GM19452 (cell line): ENCODE measurements around the gene ZBTB7C.
"Not testable (repeated sequence)": the region's sequence is repeated elsewhere in the genome, so short reads cannot be mapped to it uniquely, and the experiment has no call there.

ENCODE experiments used
- ATAC-seq: cut with Tn5 transposase; IDR thresholded peaks from one replicate; pipeline ENCODE4 v1.9.1; 2021; ENCODE audit not compliant: unreplicated experiment

The ZBTB7C gene

DNA sequence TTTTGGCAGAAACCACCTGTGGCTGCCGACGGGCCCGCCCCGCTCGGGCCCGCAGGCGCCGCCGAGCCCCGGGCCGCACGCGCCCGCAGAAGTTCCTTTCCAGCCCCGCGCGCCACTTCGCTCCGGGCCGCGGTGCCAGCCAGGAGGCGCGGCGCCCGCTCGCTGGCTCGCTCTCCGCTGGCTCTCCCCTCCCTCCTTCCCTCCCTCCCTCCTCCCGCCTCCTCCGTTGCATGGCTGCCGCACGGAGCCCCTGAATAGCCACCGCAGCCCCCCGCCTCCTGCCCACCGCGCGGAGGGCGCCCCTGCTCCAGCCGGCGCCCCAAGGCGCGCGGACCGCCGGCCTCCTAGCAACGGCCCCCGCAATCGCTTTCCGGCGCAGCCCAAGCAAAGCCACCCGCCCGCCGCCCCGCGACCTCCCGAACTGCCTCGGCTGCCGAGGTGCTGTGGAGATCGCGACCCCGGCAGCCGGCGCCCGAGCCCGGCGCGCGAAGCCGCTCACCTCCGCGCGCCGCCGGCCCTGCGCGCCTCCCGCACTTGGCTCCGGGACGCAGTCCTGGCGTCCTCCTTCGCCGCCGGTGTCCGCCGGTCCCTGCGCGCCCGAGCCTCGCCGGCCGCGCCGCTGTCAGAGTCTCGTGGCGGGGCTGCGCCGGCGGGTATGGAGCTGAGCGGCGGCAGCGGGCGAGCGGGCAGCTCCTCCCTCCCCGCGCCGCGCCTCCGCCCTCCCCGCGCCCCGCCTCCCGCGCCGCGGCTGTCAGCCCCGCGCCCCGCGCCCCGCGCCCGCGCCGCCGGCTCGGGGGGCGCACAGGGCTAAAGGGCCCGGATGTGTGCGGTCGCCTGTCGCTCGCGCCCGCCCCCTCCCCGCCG is at the start of gene ZBTB7C:
Gene ZBTB7C, minus strand, starts transcription at position 657 of the 864 bp plus-strand sequence.
- no peak for ATAC-seq

DNA sequence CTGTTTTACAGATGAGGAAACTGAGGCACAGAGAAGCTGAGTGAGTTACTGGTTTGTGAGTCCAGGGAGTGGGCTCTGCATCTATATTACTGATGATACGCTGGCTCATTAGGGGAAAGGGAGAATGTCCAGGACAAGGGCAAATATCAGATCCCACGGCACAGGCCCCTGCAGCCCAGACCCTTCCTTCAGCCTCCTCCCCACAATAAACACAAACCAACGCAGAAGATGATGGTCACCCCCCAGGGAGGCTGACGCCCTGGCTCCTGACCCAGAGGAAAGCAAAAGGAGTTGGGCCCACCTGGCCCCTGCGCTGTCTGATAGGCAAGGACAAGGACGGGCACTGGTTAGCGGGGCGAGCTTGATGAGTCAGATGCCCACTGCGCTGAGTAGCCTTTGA is 47.7 kb upstream of the ZBTB7C start:
- no peak for ATAC-seq

DNA sequence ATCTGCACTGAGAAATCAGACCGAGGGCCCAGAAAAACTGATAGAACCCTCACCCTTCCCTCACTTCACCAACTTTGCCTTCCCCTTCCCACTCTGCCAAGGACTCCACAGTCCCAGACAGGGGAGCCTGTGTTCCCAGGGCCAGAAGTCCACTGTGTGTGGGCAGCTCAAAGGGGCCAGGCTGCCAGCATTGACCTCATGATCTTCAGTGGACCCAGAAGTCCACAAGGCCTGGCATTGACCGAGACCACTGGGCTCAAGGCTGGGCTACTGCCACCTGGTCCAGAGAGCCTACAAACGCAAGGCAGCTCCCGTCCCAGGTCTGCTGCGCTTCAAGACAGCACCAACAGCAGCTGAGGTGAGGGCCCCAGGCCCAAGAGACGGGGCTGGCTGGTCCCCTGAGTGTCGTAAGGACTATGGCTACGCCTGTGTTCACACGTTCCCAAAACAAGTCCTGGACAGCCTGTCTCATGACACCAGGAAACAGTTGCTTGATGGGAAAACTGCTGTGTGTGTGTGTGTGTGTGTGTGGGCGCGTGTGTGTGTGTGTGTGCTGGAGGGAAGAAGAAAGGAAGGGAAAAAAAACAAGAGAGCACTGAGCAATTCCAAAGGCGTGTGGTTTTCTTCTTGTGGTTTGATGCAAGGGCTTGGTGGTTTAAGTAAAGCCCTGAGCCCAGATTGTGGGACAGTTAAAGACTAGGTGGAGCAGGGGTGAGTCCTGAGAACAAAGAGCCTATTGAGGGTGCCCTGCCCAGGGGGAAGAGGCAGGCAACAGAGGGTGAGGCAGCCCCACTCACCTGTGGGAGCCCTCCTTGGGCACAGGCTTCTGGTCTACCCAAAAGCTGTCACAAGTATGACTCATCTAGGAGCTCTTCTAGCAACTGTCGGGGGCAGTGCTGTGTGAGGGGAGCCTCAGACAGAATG is 46.6 kb upstream of the ZBTB7C start:
- no peak for ATAC-seq

GRCh38 chr18:48454261-48454757 is 45.1 kb upstream of the ZBTB7C start:
- no peak for ATAC-seq

- ATAC-seq, result no peak
These were observed 44.3 kb upstream of the ZBTB7C start for GRCh38 chr18:48453330-48454066.

- ATAC-seq, result no peak
These were observed 43.7 kb upstream of the ZBTB7C start for GRCh38 chr18:48452861-48453323.

- ATAC-seq, result no peak
These were observed 41.5 kb upstream of the ZBTB7C start for GRCh38 chr18:48450685-48451084.

DNA sequence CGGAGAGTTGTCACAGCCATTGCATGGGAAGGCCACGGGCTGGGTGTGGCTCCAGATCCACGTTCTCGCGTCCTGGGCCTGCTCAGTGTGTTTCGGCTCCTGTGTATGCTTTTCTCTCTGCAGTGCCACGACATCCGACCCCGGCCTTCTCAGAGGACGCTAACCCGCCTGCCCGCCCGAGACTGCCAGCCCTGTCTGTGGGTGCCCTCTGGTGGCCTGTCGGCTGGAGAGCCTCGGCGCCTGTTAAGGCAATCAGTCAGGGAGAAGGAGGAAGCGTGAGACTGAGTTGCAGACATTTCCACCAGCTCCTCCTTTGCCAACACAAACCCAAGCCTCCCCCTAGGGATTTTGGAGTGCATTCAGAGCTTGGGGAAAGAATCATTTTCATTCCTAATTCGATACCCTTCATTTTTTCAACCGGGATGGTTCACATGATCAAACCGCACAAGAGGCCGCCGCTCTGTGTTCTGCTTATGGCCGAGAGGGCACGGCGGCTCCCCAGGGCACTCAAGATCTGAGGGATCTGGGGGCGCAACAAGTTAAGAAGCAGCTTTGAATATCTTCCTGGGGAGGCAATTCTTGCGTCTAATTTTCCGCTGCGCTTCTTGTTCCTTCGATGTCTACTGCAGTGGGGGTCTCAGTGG is 37.5 kb upstream of the ZBTB7C start:
- ATAC-seq, result no peak

GRCh38 chr18:48445540-48445939 is 36.4 kb upstream of the ZBTB7C start:
- ATAC-seq, result peak; percentile 72

- no peak for ATAC-seq
These were observed 33.6 kb upstream of the ZBTB7C start for GRCh38 chr18:48442761-48443160.

DNA sequence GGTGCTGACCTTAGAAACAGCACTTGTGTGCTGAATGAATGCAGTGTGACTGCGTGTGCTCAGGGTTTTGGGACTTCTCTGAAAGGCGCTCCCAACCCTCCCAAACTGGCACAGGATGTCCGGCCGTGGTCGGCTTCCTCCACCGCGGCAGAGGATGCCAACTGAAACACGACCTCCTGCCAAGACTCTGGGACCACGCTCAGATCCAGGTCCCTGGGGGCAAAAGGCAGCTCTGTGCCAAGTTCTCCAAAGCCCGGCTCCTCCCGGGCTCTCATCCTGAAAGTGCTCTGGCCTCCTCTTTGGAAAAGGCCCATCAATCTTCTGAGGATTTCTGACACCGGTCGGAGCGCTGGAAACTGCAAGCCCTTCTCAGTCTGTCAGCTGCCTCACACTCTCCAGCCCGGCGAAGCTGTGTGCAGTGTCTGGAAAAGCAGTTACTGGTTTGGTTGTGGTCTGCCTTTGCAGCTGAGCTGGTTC is 32.3 kb upstream of the ZBTB7C start:
- ATAC-seq, result no peak

GRCh38 chr18:48440924-48441323 is 31.7 kb upstream of the ZBTB7C start:
- ATAC-seq, result no peak

DNA sequence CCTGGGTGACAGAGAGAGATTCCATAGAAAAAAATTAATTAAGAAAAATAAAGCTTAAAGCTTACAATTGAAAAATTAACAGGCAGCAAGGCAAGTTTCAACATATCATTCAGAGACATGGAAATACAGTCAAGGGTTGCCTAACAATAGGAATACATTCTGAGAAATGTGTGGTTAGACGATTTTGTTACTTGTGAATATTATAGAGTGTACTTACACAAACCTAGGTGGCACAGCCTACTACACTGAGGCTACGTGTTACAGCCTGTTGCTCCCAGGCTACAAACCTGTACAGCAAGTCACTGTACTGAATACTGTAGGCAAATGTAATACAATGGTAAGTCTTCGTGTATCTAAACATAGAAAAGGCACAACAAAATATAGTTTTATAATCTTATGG is 27.7 kb upstream of the ZBTB7C start:
- ATAC-seq, result no peak

DNA sequence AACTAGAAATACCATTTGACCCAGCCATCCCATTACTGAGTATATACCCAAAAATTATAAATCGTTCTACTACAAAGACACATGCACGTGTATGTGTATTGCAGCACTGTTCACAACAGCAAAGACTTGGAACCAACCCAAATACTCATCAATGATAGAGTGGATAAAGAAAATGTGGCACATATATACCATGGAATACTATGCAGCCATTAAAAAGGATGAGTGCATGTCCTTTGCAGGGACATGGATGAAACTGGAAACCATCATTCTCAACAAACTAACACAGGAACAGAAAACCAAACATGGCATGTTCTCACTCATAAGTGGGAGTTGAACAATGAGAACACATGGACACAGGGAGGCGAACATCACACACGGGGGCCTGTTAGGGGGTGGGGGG is 25.2 kb upstream of the ZBTB7C start:
- ATAC-seq, result not testable (repeated sequence)

DNA sequence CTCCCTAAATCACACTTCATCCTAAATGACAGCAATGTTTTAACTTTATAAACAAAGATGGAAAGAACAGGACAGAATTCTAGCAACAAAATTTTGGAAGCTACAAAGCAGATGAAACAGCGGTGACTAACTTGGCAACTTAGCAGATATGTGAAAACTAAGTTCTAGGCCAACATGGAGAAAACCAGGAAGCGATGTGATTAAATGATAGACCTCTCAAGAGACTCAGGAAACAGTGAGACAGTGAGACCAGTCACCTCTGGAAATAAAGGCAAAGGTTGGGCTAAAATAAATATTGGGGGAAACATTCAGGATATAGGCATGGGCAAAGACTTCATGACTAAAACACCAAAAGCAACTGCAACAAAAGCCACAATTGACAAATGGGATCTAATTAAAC is 24.4 kb upstream of the ZBTB7C start:
- no peak for ATAC-seq

GRCh38 chr18:48430150-48430549 is 21.0 kb upstream of the ZBTB7C start:
- ATAC-seq, result no peak

DNA sequence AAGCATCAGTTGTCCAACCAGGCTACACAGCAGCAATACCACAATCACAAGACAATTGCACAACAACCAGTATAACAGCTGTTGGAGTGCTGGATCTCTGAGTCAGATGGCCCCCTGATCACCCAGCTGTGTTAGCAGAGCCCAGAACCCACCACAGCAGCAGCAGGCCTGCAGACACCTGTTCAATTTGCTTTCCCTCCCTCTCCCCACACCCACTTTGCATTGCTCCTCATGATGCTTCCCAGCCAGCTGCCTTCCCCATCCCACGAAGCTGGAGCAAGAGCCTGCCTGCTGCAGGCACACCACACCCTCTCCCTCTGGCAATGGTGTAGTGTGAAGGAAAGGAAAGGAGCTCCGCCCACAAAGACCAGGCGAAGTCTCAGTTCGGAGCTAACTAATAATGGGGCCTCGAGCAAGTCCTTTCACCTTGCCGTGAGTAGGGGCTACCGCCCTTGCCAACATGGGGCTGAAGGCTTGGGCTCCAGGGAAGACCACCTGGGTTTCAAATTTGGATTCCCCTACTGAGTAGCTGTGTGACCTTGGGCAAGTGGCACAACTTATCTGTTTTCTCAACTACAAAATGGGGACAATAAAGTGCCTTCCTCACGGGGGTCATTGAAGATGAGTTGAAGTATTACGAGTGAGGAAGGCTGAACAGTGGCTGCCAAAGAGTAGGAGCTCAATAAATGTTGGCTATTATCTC is 19.4 kb upstream of the ZBTB7C start:
- no peak for ATAC-seq

DNA sequence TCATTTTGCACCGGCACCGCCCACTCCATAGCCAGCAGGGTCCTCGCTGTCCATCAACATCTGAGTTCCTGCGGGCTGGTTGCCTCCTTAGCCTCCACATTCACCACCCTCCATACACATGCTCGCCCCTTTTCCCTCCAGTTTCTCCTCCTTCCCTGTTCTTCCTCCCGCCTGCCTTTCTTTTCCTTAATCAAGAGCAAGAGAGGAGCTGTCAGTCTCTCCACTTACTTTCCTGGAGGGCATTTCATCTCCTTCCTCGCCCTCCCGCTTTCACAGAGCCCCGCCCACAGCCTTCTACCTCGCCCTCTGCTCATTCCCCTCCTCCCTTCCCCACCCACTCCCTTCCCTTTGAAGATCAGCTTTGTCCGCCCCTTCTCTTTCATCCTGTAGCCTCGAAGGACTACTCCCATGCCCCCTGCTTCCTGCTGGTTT is 13.8 kb upstream of the ZBTB7C start:
- no peak for ATAC-seq

- no peak for ATAC-seq
These were observed 10.3 kb upstream of the ZBTB7C start for GRCh38 chr18:48419277-48420022.
